Measurements from ENCODE around the gene GARNL3. TPM values are rescaled to one million over a fixed set of nuclear protein-coding genes. Genes with fewer than 3 reads are reported as not detected.

GARNL3 gene
- total RNA-seq, 1 donor from 2014 or later, result 8.0 TPM

- no peak for ATAC-seq
- TF ChIP-seq, protein P1, sequence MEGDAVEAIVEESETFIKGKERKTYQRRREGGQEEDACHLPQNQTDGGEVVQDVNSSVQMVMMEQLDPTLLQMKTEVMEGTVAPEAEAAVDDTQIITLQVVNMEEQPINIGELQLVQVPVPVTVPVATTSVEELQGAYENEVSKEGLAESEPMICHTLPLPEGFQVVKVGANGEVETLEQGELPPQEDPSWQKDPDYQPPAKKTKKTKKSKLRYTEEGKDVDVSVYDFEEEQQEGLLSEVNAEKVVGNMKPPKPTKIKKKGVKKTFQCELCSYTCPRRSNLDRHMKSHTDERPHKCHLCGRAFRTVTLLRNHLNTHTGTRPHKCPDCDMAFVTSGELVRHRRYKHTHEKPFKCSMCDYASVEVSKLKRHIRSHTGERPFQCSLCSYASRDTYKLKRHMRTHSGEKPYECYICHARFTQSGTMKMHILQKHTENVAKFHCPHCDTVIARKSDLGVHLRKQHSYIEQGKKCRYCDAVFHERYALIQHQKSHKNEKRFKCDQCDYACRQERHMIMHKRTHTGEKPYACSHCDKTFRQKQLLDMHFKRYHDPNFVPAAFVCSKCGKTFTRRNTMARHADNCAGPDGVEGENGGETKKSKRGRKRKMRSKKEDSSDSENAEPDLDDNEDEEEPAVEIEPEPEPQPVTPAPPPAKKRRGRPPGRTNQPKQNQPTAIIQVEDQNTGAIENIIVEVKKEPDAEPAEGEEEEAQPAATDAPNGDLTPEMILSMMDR (IDR thresholded peaks at IDR 0.05), result no peak
- Histone ChIP-seq H3K9me3 (no peaks in the 10 kb centered on the region), H3K27me3 (no peaks in the 10 kb centered on the region), H3K4me1 (peaks cover 32% of the 10 kb centered on the region), H3K27ac (no peak overlapping the region), H3K36me3 (peaks cover 30% of the 10 kb centered on the region), H3K4me3 (no peak overlapping the region)
- DNase-seq, result no peak
- intact Hi-C loops (cut with DNase I), result no loop called here
Observed at GRCh38 chr9:127426756-127427155, 162.2 kb downstream of the GARNL3 start.

- Histone ChIP-seq H3K9me3 (no peaks in the 10 kb centered on the region), H3K4me1 (peaks cover 22% of the 10 kb centered on the region), H3K36me3 (peaks cover 33% of the 10 kb centered on the region), H3K27ac (no peak overlapping the region), H3K27me3 (no peaks in the 10 kb centered on the region), H3K4me3 (no peak overlapping the region)
- TF ChIP-seq, protein P1 (IDR thresholded peaks at IDR 0.05), result no peak
- DNase-seq, result no peak
- intact Hi-C loops (cut with DNase I), result no loop called here
- no peak for ATAC-seq
Observed at GRCh38 chr9:127428348-127428747, 163.8 kb downstream of the GARNL3 start.

DNA sequence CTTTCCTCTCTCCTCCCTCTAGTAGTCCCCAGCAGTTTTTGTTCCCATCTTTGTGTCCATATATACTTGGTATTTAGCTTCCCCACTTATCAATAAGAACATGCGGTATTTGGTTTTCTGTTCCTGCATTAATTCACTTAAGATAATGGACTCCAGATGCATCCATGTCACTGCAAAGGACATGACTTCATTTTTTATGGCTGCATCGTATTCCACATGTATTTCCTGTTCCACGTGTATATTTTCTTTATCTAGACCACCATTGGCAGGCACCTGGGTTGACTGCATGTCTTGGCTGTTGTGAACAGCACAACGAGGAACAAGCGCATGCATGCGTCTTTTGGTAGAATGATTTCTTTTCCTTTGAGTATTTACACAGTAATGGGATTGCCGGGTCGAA, 165.8 kb downstream of the GARNL3 start:
- Histone ChIP-seq H3K36me3 (peaks cover 54% of the 10 kb centered on the region), H3K27ac (no peak overlapping the region), H3K27me3 (no peaks in the 10 kb centered on the region), H3K9me3 (no peaks in the 10 kb centered on the region), H3K4me3 (no peak overlapping the region), H3K4me1 (peaks cover 16% of the 10 kb centered on the region)
- intact Hi-C loops (cut with DNase I), result no loop called here
- no peak for ATAC-seq
- no peak for DNase-seq
- TF ChIP-seq, protein P1 (IDR thresholded peaks at IDR 0.05), result no peak

- Histone ChIP-seq H3K4me1 (no peaks in the 10 kb centered on the region), H3K27ac (no peak overlapping the region), H3K4me3 (no peak overlapping the region), H3K36me3 (peaks cover 94% of the 10 kb centered on the region), H3K27me3 (no peaks in the 10 kb centered on the region), H3K9me3 (no peaks in the 10 kb centered on the region)
- no peak for ATAC-seq
- TF ChIP-seq, protein P1 (IDR thresholded peaks at IDR 0.05), result no peak
- intact Hi-C loops (cut with DNase I), result no loop called here
- DNase-seq, result no peak
Observed at GRCh38 chr9:127437497-127438264, 173.1 kb downstream of the GARNL3 start.

DNA sequence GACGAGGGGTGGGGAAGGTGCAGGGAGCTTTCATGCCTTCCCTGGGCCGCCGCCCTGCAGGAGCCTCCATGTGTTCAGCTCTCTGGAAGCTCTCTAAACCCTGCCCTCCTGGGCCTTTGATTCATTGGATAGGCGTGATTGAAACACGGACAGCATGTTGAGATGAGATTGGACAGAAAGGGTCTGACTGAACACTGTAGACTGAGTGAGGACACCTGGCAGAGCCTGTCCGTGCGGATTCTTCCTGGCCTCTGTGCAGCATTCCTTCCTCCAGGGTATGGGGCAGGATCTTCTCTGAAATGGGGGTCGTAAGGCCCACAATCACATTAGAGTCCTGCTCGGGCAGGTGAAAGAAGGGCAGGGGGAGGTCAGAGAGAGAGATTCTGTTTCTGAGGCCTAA, 173.8 kb downstream of the GARNL3 start:
- Histone ChIP-seq H3K27me3 (no peaks in the 10 kb centered on the region), H3K9me3 (no peaks in the 10 kb centered on the region), H3K27ac (no peak overlapping the region), H3K4me1 (no peaks in the 10 kb centered on the region), H3K36me3 (peaks cover 97% of the 10 kb centered on the region), H3K4me3 (no peak overlapping the region)
- ATAC-seq (no peak), DNase-seq (no peak)
- TF ChIP-seq, protein P1 (IDR thresholded peaks at IDR 0.05), result no peak
- intact Hi-C loops (cut with DNase I), result no loop called here

Other genes starting within 250 kb of the GARNL3 start
- gene ANGPTL2, start 142.1 kb upstream of the GARNL3 start, total RNA-seq, result 19.4 TPM
- 21.8 TPM for gene SLC2A8, start 132.4 kb downstream of the GARNL3 start, total RNA-seq
- 8.3 TPM for gene ZNF79, start 159.6 kb downstream of the GARNL3 start, total RNA-seq
- gene RPL12, start 186.6 kb downstream of the GARNL3 start, total RNA-seq, result 1,020 TPM
- 18.8 TPM for gene LRSAM1, start 186.7 kb downstream of the GARNL3 start, total RNA-seq